Activated CD8-positive, alpha-beta memory T cell treated with anti-CD3 and anti-CD28 coated beads, Interleukin-2, amount 50 U/mL, for 1 hour (primary cell): ENCODE measurements around the gene SSU72.
"Not testable (repeated sequence)": the region's sequence is repeated elsewhere in the genome, so short reads cannot be mapped to it uniquely, and the experiment has no call there.

ENCODE experiments used
- DNase-seq: peaks from one replicate; pipeline ENCODE4 v3.0.0-alpha.2; 2020; ENCODE audit errors: extremely low read depth

Gene SSU72

GRCh38 chr1:1540818-1541628 is 33.6 kb downstream of the SSU72 start:
- DNase-seq, result no peak

- DNase-seq, result no peak
Measured at GRCh38 chr1:1540090-1540817, 34.4 kb downstream of the SSU72 start, which contains the start of gene TMEM240. TSS of gene TMEM240 (minus strand) at chr1:1540624. CDS start at chr1:1540346, 278 bp downstream.

GRCh38 chr1:1539310-1540089 is 35.2 kb downstream of the SSU72 start:
- DNase-seq, result no peak

GRCh38 chr1:1538989-1539309 is 35.7 kb downstream of the SSU72 start:
- DNase-seq, result no peak

- DNase-seq, result no peak
Measured at GRCh38 chr1:1538334-1538733, 36.3 kb downstream of the SSU72 start.

- DNase-seq, result no peak
Measured at GRCh38 chr1:1537626-1538250, 36.9 kb downstream of the SSU72 start.

- DNase-seq, result no peak
Measured at GRCh38 chr1:1536938-1537546, 37.6 kb downstream of the SSU72 start.

- DNase-seq, result no peak
Measured at GRCh38 chr1:1536019-1536937, 38.4 kb downstream of the SSU72 start.

GRCh38 chr1:1535201-1536018 is 39.3 kb downstream of the SSU72 start:
- no peak for DNase-seq

GRCh38 chr1:1534401-1535154 is 40.1 kb downstream of the SSU72 start:
- DNase-seq, result no peak

- not testable (repeated sequence) for DNase-seq
Measured at GRCh38 chr1:1533894-1534291, 40.8 kb downstream of the SSU72 start.

- not testable (repeated sequence) for DNase-seq
Measured at GRCh38 chr1:1533176-1533893, 41.3 kb downstream of the SSU72 start.

GRCh38 chr1:1531947-1532346 is 42.7 kb downstream of the SSU72 start:
- DNase-seq, result no peak

GRCh38 chr1:1529936-1530335 is 44.7 kb downstream of the SSU72 start:
- no peak for DNase-seq

GRCh38 chr1:1529321-1529720 is 45.3 kb downstream of the SSU72 start:
- DNase-seq, result no peak

- no peak for DNase-seq
Measured at GRCh38 chr1:1528301-1529267, 46.1 kb downstream of the SSU72 start.
